Measurements from ENCODE around the gene HTR7. TPM values are rescaled to one million over a fixed set of nuclear protein-coding genes. Genes with fewer than 3 reads are reported as not detected.

HTR7 gene
- polyA plus RNA-seq, 2 of the 4 experiments (the other 2 are of a cell fraction): 0.04 to 0.05 TPM

DNA sequence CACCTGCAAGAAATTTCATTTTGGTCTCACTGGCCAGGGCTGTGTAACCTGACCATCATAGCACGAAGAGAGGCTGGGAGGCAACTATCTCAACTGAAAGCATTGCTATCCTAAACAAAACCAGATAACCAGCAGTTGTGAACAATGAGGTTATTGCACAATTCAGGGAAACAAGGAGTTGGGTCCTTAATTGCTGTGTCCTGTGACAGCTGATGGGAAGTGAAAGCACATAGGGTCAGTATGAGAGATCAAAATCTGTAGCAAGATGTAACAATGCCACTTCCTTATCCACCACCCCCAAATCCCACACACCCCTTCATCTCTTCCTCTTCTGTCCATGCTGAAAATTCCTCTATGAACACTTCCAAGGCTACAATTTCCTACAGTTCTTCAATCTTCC is 80.2 kb downstream of the HTR7 start:
- Histone ChIP-seq H3K4me1 (no peaks in the 10 kb centered on the region), H3K27ac (no peak overlapping the region), H3K9me3 (no peaks in the 10 kb centered on the region), H3K4me2 (no peak overlapping the region), H3K4me3 (no peak overlapping the region)
- DNase-seq (ENCODE audit: low read depth in 1 of 2, low spot score in 1 of 2) (no peak), ATAC-seq (no peak), FAIRE-seq (no peak)
- CTCF ChIA-PET: interaction anchor here (1.2 to 2.9 kb wide), 3 partner anchors 10 to 88 kb away, joined by 3 to 12 read pairs (median 7); no protein-coding TSS in a partner anchor
- WGBS (ENCODE audit: missing lambda C conversion rate): 0% methylated on average over 1 of the region's 1 CpG
- TF ChIP-seq NR3C1 (IDR thresholded peaks at IDR 0.05) (no peak), KDM1A (IDR thresholded peaks at IDR 0.05; ENCODE audit: low read depth) (no peak), MAFK (IDR thresholded peaks at IDR 0.05; ENCODE audit: partially characterized antibody) (no peak), CEBPB (IDR thresholded peaks at IDR 0.05) (no peak), RFX5 (IDR thresholded peaks at IDR 0.05) (no peak), EHF (CRISPR knock-in tag; IDR thresholded peaks at IDR 0.05) (no peak), ZNF302 (CRISPR knock-in tag; IDR thresholded peaks at IDR 0.05) (no peak), POLR2AphosphoS2 (conservative IDR thresholded peaks at IDR 0.05; ENCODE audit: low read length) (no peak), JUNB (IDR thresholded peaks at IDR 0.05) (no peak), RCOR1 (IDR thresholded peaks at IDR 0.05; ENCODE audit: low read depth, low read length) (no peak)
- POLR2A ChIA-PET: no interaction called here

DNA sequence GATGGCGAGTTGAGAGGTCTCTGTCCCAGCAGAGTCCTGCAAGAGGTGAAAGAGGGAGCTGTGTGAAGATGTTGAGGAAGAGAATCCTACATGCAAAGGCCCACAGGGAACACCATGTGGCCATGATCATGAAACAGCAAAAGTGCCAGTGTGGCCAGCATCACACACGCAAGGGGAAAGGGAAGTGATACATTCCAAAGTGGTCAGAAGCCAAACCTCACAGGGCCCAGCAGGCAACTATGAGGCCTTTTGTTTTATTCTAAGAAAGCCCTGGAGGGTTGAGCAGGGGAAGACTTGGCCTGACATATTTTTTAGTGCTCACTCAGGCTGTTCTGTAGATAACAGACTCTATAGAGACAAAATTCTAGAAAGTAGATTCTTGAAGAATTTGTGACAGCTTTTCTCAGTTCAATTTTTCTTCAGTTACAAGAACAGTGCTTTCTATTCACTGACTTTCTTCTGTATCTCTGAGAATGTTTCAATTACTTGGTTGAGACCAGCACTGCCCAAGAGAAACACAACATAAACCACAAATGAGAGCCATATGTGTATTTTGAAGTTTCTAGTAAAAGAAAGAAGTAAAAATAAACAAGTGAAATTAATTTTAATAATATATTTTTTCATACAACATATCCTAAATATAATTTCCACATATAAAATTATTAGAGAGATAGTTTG is 82.3 kb downstream of the HTR7 start:
- ChIA-PET POLR2A (no interaction called here), CTCF (interaction anchor here (1.2 kb wide), 1 partner anchor 87 kb away, joined by 3 read pairs; no protein-coding TSS in a partner anchor)
- Histone ChIP-seq H3K9me3 (no peaks in the 10 kb centered on the region), H3K4me1 (no peaks in the 10 kb centered on the region), H3K4me2 (no peak overlapping the region), H3K4me3 (no peak overlapping the region), H3K27ac (no peak overlapping the region)
- ATAC-seq (no peak), FAIRE-seq (no peak), DNase-seq (ENCODE audit: low read depth in 1 of 2, low spot score in 1 of 2) (no peak)
- WGBS (ENCODE audit: missing lambda C conversion rate): 38% methylated on average over 2 of the region's 2 CpGs
- TF ChIP-seq RFX5 (IDR thresholded peaks at IDR 0.05) (no peak), ZFP36 (IDR thresholded peaks at IDR 0.05; ENCODE audit: borderline replicate concordance, partially characterized antibody) (no peak), HOXB5 (CRISPR knock-in tag; IDR thresholded peaks at IDR 0.05) (no peak), MAFK (IDR thresholded peaks at IDR 0.05; ENCODE audit: partially characterized antibody) (no peak), TFCP2L1 (CRISPR knock-in tag; IDR thresholded peaks at IDR 0.05) (no peak), ZSCAN20 (CRISPR knock-in tag; IDR thresholded peaks at IDR 0.05) (no peak), SMC3 (IDR thresholded peaks at IDR 0.05) (no peak), SREBF2 (IDR thresholded peaks at IDR 0.05) (no peak), JUN (IDR thresholded peaks at IDR 0.05) (no peak), CHD2 (IDR thresholded peaks at IDR 0.05; ENCODE audit: low read length, partially characterized antibody) (no peak), POLR2AphosphoS2 (conservative IDR thresholded peaks at IDR 0.05; ENCODE audit: low read length) (no peak)
- TF ChIP-seq, protein P1, sequence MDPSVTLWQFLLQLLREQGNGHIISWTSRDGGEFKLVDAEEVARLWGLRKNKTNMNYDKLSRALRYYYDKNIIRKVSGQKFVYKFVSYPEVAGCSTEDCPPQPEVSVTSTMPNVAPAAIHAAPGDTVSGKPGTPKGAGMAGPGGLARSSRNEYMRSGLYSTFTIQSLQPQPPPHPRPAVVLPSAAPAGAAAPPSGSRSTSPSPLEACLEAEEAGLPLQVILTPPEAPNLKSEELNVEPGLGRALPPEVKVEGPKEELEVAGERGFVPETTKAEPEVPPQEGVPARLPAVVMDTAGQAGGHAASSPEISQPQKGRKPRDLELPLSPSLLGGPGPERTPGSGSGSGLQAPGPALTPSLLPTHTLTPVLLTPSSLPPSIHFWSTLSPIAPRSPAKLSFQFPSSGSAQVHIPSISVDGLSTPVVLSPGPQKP (IDR thresholded peaks at IDR 0.05; ENCODE audit: low read depth, low read length): no peak
- TF ChIP-seq, protein P2, sequence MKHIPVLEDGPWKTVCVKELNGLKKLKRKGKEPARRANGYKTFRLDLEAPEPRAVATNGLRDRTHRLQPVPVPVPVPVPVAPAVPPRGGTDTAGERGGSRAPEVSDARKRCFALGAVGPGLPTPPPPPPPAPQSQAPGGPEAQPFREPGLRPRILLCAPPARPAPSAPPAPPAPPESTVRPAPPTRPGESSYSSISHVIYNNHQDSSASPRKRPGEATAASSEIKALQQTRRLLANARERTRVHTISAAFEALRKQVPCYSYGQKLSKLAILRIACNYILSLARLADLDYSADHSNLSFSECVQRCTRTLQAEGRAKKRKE (CRISPR knock-in tag; IDR thresholded peaks at IDR 0.05; ENCODE audit: low read depth): no peak
- TF ChIP-seq, protein P3, sequence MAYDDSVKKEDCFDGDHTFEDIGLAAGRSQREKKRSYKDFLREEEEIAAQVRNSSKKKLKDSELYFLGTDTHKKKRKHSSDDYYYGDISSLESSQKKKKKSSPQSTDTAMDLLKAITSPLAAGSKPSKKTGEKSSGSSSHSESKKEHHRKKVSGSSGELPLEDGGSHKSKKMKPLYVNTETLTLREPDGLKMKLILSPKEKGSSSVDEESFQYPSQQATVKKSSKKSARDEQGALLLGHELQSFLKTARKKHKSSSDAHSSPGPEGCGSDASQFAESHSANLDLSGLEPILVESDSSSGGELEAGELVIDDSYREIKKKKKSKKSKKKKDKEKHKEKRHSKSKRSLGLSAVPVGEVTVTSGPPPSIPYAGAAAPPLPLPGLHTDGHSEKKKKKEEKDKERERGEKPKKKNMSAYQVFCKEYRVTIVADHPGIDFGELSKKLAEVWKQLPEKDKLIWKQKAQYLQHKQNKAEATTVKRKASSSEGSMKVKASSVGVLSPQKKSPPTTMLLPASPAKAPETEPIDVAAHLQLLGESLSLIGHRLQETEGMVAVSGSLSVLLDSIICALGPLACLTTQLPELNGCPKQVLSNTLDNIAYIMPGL (CRISPR knock-in tag; IDR thresholded peaks at IDR 0.05; ENCODE audit: borderline replicate concordance): no peak
- TF ChIP-seq, protein P4, sequence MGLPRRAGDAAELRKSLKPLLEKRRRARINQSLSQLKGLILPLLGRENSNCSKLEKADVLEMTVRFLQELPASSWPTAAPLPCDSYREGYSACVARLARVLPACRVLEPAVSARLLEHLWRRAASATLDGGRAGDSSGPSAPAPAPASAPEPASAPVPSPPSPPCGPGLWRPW (IDR thresholded peaks at IDR 0.05): no peak

All from A549 (cell line).